ENCODE measurements around the gene VSIG10L.
A peak's percentile ranks its signal among the peaks of the same experiment; 100 is the strongest.

Gene VSIG10L

DNA sequence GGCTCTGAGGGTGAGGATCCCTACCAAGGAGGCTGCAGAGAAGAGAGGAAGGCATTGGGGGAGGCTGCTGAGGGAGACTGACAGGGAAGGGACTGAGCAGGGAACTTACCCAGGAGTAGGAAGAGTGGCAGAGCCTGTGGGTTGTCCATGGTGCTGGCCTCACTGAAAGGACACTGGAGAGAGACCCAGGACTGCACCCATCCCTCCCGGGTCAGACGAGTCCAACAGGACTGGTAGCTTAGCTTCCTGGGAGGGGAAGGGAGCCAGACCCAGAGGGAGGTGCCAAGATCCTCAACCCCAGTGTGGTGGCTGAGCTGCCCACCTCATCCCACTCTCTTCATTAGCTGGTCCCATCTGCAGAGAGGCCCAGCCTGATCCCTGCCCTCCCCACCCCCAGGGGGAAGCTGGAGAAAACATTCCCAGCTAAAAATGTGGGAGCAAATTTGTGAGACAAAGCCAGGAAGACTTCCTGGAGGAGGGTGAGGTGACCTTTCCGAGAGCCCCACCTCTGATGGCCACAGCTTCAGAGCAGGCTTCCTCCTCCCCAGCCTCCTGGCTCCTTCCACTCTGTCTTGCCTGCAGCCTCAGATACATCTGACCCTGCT lies at the start of gene VSIG10L:
Gene VSIG10L (minus strand): TSS at position 164 of the 605 bp plus-strand sequence. CDS start 15 bp downstream, at position 149.
- no peak for DNase-seq (ENCODE audit: low read depth in 2 of 3, low spot score in 1 of 3)

DNA sequence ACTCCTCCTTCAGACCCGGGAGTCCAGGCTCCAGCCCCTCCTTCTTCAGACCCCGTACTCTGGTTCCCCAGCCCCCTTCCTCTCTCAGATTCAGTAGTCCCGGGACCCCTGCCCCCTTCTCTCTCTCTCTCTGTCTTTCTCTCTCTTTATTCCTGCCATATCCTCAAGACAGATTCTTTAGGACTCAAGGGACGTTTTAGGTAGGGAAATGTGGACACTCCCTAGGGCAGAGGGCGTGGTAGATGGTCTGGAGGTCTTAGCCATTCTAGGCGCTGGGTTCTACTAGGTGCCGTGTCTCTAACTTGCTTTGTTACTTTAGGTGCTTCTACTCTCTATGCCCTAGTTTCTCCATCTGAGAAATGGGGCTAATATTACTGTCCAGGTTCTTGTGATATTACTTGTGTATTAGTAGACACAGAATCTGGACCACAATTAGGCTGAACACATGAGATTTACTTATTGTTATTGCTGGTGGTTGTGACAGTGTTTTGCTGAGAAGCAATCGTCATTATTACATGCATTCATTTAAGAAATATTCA lies 49.2 kb upstream of the VSIG10L start:
- DNase-seq (ENCODE audit: low read depth in 2 of 3, low spot score in 1 of 3): no peak

DNA sequence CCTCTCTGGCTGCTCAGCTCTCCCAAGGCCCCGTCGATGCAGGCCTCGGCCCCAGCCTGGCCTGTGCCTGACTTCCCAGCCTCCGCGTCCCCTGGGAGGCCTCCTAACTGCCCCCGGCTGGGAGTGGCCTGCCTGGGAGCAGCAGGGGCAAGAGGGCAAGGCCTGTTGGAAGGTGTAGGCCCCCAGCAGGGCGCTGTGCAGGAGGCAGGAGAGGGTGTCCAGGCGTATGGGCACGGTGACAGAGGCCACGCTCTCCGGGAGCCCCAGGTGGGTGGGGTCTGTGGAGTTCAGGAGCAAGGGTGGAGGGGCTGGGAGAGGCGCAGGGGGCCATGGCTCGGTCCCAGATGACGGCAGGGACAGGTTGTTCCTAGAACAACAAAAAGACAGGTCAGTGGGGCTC lies 47.2 kb upstream of the VSIG10L start:
- no peak for DNase-seq (ENCODE audit: low read depth in 2 of 3, low spot score in 1 of 3)

DNA sequence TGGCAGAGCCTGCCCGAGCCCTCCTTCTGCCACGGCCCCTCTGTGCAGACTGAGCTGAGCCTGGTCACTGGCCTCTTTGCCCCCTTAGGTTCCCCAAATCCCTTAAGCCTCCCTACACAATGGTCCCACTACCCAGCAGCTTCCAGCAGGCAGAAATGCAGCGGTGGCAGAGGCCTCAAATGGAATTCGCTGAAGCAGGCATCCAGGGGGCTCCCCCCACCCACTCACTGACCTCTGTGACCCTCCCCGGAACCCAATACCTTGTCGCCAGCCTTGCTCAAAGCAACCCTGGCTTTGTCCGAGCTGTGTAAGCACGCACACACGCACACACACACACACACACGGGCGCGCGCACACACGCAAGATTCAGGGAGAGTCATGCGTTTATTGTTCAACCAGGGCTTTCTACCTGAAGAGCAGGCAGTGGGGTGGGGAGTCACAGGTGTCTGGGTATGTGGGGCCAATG lies 46.0 kb upstream of the VSIG10L start, which contains the start of gene LIM2:
Gene LIM2 (minus strand): TSS at position 51 of the 466 bp plus-strand sequence. CDS start 531 bp downstream, outside the sequence.
- no peak for DNase-seq (ENCODE audit: low read depth in 2 of 3, low spot score in 1 of 3)

DNA sequence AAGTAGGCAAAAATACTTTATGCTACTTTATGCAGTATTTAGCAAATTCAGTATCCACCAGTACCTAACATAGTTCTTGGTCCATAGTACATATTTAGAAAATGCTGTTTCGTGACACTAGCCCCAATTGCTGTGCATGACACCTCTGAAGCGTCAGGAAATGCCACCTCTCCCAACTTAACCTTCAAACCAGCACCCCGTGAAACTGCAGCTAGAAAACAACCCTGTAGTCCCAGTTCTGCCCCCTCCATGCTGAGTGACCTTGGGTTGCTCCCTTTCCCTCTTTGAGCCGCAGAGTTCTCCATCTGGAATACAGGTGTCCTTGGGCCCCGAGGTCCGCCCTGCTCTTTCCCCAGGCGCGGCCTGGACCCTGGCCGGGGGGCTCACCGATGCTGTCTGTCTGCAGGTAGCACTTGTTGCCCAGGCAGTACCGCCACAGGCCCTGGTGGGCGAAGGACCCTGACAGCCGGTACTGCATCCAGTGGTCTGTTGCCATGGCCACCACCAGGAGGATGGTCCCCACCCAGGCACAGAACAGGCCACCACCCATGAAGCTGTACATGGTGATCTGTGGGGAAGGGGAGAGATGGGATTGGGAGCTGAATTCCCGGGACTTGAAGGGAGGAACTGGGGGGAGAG lies 45.1 kb upstream of the VSIG10L start:
- no peak for DNase-seq (ENCODE audit: low read depth in 2 of 3, low spot score in 1 of 3)

DNA sequence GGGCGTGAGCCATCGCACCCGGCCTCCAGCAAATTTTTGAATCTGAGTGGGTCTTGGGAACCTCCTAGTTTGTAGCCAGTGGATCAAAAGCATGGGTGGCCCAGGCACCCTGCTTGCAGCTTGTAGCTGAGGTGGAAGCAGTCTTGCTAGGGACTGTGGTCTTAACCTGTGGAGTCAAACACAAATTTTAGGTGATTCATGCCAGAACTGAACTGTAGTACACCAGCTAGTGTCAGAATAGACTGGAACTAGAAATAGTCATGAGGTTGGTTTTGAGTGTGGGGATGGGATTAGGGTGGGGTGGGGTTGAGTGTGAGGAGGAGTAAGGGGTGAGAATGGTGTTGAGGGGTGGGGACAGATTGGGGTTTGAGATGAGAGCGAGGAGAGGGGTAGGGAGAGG lies 40.1 kb upstream of the VSIG10L start:
- no peak for DNase-seq (ENCODE audit: low read depth in 2 of 3, low spot score in 1 of 3)

DNA sequence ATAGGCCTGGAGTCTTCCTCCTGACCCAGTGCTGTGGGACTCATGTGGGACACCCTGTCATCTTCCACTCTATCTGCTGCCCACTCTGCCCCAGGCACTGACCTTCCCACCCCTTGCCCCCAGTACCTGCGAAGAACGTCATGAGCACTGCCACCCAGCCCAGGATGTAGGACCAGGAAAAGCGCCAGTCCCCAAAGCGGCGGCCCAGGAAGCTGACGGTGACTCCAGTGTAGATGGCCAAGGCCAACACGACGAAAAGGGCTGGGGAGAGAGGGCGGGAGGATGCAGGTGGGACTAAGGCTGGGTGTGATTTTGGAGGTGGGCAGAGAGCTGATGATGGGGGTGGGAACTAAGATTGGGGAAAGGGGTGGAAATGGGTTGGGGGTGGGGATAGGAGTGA lies 38.4 kb upstream of the VSIG10L start:
- no peak for DNase-seq (ENCODE audit: low read depth in 2 of 3, low spot score in 1 of 3)

DNA sequence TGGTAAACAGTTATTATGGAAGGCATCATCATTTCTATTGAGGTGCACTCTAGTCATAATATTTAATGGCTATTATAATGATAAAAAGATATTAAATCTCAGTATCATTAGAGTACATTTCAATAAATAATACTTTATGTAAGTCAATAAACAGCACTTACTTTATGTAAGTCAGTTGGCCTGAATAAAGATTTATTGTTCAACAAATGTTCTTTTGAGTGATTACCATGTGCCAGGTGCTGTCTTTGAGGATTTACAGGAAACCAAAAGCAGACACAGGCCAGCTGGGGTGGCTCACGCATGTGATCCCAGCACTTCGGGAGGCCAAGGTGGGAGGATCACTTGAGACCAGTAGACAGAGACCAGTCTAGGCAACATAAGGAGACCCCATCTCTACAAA lies 35.5 kb upstream of the VSIG10L start:
- DNase-seq (ENCODE audit: low read depth in 2 of 3, low spot score in 1 of 3): no peak

DNA sequence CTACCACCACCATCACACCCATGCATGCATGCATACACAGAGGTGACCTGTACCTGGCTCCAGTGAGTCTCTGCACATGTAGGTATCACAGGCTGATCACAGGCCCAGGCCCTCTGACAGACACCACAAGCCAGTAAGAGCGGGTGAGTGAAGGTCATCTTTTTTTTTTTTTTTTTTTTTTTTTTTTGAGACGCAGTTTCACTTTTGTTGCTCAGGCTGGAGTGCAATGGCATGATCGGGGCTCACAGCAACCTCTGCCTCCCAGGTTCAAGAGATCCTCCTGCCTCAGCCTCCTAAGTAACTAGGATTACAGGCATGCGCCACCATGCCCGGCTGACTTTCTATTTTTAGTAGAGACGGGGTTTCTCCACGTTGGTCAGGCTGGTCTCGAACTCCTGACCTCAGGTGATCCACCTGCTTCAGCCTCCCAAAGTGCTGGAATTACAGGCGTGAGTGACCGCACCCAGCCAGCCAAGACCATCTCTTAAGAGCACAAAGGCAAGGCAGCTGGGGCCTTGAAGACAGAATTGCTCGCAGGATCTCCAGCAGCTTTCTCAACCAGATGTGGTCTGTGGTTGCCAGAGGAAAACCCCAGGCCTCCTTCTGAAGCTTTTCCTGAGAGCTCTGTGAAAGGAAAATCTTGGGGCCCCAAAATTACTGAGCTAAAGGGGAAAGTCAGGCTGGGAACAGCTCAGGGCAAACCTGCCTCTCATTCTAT lies 33.7 kb upstream of the VSIG10L start:
- DNase-seq (ENCODE audit: low read depth in 2 of 3, low spot score in 1 of 3): peak in 1 of 3 donors; percentile 50

DNA sequence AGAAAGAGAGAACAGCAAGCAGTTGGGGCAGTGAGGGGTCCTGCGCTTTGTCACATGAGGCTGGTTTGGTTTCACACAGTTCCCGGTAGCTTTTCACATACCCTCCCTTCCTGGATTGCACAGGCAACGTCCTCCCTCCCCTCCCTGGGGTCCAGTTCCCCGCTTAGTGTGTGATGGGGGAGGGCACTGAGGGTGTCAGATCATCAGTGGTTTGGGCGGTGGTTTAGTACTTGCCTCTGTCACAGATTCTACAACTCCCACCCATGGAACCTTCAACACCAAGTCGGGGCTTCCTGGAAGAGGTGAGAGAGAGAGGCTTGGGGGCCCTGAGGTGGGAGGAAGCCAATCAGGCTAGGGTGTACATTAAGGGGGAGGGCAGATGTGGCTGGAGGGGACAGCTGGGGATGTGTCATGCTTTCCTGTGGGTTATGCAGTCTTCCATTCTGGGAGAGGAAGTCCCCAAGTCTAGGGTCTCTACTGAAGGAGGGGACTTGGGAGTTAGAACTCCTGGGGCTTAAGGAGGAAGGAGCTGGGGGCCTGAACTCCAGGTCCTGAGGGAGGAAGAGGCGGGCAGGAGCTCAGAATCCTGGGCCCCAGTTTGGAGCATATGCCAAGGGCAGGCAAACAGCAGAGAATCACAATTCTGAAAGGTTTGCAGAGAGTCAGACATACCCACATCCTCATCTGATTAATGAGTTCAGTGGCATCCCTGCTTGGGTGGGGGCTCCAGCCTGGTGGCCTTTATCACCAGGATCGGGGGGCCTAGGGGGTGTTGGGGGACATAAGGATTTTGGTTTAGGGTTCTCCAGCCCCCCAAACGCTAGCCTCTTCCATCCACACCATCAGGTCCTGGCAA lies 30.9 kb upstream of the VSIG10L start, which contains the start of gene NKG7:
Gene NKG7 (minus strand): TSS at position 6 of the 856 bp plus-strand sequence. CDS start 119 bp downstream, outside the sequence.
- DNase-seq (ENCODE audit: low read depth in 2 of 3, low spot score in 1 of 3): peak; percentile 73 to 84 (median 75)

DNA sequence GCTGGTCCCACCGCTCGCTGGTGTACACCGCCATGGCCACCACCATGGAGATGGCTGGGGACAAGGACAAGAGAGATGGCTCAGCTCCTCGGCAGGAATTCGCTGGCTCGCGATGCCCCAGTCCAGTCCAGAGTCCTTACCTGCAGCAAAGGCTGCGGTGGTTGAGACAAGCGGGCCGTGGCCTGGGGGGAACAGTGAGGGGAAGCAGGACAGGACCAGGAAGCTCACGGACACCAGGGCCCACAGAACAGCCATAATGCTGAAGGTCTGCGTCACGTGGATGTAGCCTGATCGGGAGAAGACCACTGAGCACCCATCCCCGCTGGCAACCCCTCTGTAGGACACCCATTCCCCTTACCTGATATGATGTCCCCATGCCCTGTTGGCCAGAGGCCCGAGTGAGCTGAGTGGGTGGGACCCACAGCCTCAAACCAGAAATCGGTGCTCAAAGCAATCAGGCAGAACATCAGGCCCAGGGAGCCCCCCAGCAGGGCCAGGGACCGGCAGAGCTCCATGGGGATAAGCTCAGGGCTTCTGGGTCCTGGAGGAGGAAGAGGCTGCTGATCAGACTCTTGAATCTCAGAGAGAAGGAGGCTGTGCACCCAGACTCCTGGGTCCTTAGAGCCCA lies 30.2 kb upstream of the VSIG10L start:
- DNase-seq (ENCODE audit: low read depth in 2 of 3, low spot score in 1 of 3): no peak

DNA sequence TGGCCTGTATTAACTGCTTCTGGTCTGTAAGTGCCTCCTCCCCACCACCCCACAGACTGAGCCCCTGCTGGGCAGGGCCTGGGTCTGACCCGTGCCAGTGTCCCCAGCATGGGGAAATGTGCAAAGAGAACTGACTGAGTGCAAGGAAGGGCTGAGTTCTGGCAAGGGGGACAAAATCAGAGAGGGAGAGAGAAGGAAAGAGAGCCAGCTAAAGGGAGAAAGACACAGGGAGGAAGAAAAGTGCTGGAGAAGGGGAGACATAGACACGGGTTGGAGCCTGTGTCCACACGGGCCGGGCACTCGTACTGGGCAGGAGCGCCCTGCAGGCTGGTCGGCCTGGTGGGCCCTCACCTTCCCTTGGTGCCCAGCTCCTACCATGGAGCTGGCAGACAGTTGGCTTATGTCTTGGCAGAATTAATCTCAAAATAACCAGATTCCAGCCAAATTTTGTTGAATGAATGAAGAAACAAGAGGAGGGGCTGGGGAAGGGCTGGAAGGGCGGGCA lies 29.3 kb upstream of the VSIG10L start:
- DNase-seq (ENCODE audit: low read depth in 2 of 3, low spot score in 1 of 3): no peak

DNA sequence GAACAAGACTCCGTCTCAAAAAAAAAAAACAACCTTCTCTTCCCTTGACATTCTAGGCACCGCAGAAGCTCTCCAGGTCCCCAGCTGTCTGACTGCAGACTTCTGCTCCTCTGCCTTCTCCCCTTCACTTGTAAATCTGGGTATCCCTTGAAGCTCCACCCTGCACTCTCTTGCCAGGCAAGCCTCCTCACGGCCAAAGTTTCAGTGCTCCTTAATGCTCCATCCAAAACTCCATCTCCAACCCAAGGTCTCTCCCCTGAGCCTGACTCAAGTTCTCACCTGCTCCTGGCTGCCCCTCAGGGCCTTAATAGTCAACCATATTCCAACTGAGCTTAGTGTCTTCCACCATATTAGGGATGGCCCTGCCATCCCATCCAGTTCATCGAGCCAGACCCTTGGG lies 28.3 kb upstream of the VSIG10L start:
- no peak for DNase-seq (ENCODE audit: low read depth in 2 of 3, low spot score in 1 of 3)

DNA sequence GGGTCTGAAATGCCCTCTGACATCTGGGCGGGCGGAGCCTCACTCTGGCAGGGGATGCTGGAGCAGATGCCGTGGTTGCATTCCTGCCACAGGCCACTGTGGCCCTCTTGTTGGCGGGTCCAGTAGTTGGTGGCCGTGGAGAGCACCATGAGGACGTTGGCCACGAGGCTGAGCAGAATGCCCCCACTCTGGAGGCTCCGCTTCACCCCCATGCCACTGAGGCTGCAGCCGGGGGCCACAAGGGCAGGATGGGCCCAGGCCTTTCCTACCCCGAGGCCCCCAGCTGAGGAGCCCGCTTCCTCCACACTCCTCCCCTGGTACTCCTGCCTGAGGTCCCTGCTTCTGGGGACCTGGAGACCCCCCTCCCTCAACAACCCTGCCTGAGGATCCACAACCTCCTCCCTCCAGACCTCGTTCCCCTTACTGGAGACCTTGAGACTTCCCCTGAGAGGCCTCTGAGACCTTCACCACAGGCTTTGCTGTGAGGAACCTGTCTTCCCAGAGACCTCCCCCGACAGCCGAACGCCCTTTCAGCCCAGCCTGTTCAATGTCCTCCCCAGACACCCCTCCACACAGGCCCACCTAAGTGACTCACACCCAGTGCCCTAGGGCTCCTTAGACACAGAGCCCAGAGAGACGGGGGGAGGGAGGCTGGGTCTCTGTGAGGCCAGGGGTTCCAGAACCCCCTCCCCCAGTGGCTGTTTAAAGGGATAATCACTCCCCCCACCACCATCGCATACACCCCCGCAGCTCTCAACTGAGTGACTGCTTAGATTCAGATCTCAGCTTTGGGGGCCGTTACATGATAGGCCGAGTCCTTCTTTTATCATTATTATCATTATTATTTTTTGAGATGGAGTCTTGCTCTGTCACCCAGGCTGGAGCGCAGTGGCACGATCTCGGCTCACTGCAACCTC lies 26.7 kb upstream of the VSIG10L start, which contains the start of gene CLDND2:
Gene CLDND2 (minus strand): TSS at position 638 of the 917 bp plus-strand sequence. CDS start 426 bp downstream, at position 212.
- DNase-seq (ENCODE audit: low read depth in 2 of 3, low spot score in 1 of 3): no peak

DNA sequence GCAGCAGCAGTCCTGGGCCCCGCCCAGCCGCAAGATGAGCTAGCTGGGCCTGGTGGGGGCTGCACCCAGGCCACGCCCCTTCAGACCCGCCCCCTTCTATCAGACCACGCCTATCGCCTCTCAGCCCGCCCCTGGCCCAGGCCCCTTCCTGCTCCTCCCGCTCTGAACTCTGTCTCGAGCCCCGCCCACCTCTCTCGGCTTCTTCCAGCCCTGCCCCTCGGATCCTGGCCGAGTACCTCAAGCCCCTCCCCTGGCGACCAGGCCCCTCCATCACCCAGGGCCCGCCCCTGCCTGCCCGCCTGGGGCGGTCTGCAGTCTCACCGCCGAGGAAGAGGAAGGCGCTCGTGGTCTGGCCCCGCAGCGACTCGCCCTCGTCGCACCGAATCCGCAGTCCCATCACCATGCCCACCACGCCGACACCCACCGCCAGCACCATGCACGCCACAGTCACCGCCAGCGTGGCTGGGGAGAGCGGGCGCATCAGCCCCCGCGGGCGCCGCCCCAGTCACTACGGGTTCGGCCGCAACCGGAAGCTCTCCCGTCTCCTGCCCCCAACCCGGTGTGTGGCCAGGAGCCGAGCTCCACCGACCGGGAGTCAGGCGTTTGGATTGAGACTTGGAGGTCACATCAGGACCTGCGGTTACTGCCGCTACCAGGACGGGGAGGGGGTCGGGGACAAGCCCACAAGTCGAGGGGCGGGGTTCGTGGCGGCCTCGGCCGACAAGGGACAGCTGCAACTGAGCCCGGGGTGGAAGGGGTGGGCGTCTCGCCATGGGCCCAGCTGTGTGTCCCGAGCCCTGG lies 25.8 kb upstream of the VSIG10L start:
- peak; percentile 99 to 100 (median 99) for DNase-seq (ENCODE audit: low read depth in 2 of 3, low spot score in 1 of 3)

DNA sequence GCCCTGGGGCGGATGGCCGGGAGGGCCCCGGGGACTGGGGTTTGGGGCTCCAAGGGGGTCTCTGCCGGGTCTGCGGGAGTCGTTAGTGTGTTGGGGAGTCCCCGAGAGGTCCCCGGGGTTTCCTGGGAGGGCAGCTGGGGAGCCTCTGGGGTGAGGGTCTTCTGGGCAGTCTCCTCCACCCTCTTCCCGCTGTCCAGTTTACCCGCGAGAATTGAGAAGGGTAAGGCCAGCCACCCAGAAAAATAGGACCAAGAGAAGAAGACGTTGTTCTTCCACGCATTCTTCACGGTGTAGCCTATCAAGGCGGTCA lies 25.3 kb upstream of the VSIG10L start:
- no peak for DNase-seq (ENCODE audit: low read depth in 2 of 3, low spot score in 1 of 3)

DNA sequence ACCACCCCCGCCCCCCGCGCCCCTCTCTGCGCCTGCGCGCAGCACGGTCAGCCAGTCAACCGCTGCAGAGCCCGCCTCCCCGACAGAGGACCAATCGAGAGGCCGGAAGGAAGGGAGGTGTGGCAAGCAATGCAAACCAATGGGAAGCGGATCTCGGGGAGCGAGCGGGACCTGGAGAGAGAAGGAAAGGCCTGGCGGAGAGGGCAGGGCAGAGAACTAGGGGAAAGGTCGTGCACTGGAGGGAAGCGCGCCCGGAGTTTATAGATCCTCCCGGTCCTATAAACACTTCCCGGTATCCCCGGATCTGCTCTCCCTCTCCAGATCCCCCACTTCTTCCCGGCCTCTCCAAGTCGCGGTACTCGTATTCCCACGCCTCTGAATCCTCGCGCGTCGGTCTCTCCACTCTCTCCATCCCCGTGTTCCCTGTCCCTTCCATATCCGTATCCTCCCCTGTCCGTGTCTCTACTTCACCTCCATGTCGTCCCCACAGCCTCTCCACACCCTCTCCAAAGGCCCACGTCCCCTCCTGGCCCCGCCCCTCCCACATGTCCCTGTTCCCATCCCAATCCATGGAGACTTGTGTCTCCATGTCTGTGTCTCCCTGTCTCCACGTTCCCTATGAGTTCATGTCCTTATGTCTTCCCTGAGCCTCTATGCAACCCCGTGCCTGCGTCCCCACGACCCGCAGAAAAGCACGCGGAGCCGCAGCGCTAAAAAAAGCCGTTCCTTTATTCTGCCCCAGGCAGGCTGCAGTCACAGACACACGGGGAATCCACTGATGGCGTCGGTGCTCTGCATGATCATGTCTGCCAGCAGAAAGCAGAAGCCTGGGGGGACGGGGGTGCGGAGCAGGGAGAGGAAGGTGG lies 24.7 kb upstream of the VSIG10L start:
- DNase-seq (ENCODE audit: low read depth in 2 of 3, low spot score in 1 of 3): peak; percentile 89 to 95 (median 94)

All from stimulated activated CD4-positive, alpha-beta T cell treated with anti-CD3 and anti-CD28 coated beads, Interleukin-12 subunit alpha, Interleukin-12 subunit beta, amount 100 ng/mL, for 48 hours (primary cell).